ENCODE data around the gene CNN2.

DNA sequence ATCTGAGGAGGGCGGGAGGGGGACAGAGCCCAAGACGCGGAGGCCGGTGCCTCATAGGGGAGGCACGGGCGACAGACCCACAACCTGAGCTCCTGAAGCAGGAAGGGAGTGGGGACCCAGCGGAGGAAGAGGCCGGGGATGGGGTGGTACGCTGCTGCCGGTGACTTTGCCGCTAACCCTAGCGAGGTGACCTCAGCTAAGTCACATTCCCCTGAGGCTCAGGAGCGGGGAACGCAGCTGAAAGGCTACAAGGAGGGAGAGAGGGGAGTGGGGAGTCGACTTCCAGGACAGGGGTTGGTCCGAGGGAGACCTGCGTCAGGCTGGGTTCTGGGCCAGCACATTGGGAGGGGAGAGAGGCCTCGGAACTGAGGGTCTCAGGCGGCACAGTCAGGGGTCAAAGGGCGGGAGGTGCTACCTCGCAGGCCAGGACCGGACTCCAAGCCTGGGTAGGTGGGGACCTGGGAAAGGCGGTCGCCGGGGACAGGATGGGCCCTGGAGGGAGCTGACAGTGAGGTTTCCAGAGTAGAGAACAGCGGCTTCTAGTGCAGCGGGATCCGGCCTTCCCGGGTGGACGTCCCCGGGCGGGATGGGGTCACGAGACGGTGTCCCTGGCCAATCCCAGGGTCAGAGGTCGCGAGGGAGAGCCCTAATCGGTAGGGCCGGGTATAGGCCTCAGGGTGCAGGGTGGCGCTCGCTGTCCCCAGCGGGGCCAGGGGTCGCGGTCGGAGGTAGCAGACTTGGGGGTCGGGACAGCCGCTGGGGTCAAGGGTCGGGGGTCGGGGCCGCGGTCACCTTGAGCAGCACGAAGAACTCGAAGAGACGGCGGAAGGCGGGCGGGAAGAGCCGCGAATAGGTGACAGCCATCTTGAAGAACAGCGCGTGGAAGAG lies 6.2 kb upstream of the CNN2 start:
- TF ChIP-seq, protein P1, sequence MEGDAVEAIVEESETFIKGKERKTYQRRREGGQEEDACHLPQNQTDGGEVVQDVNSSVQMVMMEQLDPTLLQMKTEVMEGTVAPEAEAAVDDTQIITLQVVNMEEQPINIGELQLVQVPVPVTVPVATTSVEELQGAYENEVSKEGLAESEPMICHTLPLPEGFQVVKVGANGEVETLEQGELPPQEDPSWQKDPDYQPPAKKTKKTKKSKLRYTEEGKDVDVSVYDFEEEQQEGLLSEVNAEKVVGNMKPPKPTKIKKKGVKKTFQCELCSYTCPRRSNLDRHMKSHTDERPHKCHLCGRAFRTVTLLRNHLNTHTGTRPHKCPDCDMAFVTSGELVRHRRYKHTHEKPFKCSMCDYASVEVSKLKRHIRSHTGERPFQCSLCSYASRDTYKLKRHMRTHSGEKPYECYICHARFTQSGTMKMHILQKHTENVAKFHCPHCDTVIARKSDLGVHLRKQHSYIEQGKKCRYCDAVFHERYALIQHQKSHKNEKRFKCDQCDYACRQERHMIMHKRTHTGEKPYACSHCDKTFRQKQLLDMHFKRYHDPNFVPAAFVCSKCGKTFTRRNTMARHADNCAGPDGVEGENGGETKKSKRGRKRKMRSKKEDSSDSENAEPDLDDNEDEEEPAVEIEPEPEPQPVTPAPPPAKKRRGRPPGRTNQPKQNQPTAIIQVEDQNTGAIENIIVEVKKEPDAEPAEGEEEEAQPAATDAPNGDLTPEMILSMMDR (IDR thresholded peaks at IDR 0.05) = no peak
- TF ChIP-seq POLR2AphosphoS5 (IDR thresholded peaks at IDR 0.05; ENCODE audit: insufficient read depth in 1 of 2, low read depth in 1 of 2) (no peak), POLR2A (IDR thresholded peaks at IDR 0.05) (no peak)

Data from vagina (tissue), 2 donors.